ENCODE data around the gene PCDHB14. TPM values are rescaled to one million over a fixed set of nuclear protein-coding genes. Genes with fewer than 3 reads are reported as not detected.
"Not testable (repeated sequence)": the region's sequence is repeated elsewhere in the genome, so short reads cannot be mapped to it uniquely, and the experiment has no call there.

Gene PCDHB14
- total RNA-seq, 6 donors from 2014 or later, result 1.3 to 5.2 (median 2.7) TPM

DNA sequence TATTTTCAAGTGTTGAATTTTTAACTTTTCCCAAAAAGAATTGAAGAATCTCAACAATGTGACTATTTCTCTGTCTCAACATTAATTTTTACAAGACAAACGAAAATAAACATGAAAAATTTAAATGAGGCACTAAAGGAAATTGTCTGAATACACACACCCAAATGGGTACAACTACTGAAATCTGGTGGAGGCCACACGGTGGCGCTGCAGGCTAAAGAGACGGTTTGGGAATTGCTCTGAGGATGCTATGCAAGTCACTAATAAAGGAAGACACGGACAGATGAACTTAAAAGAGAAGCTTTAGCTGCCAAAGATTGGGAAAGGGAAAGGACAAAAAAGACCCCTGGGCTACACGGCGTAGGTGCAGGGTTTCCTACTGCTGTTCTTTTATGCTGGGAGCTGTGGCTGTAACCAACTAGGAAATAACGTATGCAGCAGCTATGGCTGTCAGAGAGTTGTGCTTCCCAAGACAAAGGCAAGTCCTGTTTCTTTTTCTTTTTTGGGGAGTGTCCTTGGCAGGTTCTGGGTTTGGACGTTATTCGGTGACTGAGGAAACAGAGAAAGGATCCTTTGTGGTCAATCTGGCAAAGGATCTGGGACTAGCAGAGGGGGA, 30.9 kb upstream of the PCDHB14 start, which contains the start of gene PCDHB10:
Gene PCDHB10 (plus strand): TSS at position 244 of the 616 bp plus-strand sequence. CDS start 200 bp downstream, at position 444.
- no peak for TF ChIP-seq EP300 (IDR thresholded peaks at IDR 0.05)
- TF ChIP-seq POLR2A (IDR thresholded peaks at IDR 0.05), result no peak
- TF ChIP-seq, protein P1, sequence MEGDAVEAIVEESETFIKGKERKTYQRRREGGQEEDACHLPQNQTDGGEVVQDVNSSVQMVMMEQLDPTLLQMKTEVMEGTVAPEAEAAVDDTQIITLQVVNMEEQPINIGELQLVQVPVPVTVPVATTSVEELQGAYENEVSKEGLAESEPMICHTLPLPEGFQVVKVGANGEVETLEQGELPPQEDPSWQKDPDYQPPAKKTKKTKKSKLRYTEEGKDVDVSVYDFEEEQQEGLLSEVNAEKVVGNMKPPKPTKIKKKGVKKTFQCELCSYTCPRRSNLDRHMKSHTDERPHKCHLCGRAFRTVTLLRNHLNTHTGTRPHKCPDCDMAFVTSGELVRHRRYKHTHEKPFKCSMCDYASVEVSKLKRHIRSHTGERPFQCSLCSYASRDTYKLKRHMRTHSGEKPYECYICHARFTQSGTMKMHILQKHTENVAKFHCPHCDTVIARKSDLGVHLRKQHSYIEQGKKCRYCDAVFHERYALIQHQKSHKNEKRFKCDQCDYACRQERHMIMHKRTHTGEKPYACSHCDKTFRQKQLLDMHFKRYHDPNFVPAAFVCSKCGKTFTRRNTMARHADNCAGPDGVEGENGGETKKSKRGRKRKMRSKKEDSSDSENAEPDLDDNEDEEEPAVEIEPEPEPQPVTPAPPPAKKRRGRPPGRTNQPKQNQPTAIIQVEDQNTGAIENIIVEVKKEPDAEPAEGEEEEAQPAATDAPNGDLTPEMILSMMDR (IDR thresholded peaks at IDR 0.05), result peak in 2 of 6 experiments; percentile 8 to 20
- no peak for TF ChIP-seq POLR2AphosphoS5 (IDR thresholded peaks at IDR 0.05)
- DNase-seq, result no peak
- 7 to 12% methylated on average over 8 to 10 of the region's 10 CpGs for WGBS, 2 donors

GRCh38 chr5:141194332-141194731, 28.8 kb upstream of the PCDHB14 start:
- H3K9me3 ChIP-seq, result peaks cover 29 to 59% (median 37%) of the 10 kb centered on the region in 4 donors
- not testable (repeated sequence) for H3K36me3 ChIP-seq; H3K27ac ChIP-seq; H3K27me3 ChIP-seq; H3K4me3 ChIP-seq; H3K4me1 ChIP-seq; ATAC-seq (ENCODE audit: low FRiP score in 2 of 2)
- DNase-seq, result peak in 1 of 2 donors; percentile 45
- WGBS, 2 donors, result 28 to 40% methylated on average over 3 to 7 of the region's 37 CpGs

More for the DNA sequence above, 30.9 kb upstream of the PCDHB14 start, which contains the start of gene PCDHB10:
- no peaks in the 10 kb centered on the region for H3K4me1 ChIP-seq
- H3K27me3 ChIP-seq, result no peaks in the 10 kb centered on the region
- no peak for ATAC-seq (ENCODE audit: low FRiP score in 2 of 2)
- no peak within 1 kb of the TSS for H3K27ac ChIP-seq
- no peaks in the 10 kb centered on the region for H3K36me3 ChIP-seq
- peaks cover 21 to 70% (median 34%) of the 10 kb centered on the region in 4 donors for H3K9me3 ChIP-seq
- no peak within 1 kb of the TSS for H3K4me3 ChIP-seq

DNA sequence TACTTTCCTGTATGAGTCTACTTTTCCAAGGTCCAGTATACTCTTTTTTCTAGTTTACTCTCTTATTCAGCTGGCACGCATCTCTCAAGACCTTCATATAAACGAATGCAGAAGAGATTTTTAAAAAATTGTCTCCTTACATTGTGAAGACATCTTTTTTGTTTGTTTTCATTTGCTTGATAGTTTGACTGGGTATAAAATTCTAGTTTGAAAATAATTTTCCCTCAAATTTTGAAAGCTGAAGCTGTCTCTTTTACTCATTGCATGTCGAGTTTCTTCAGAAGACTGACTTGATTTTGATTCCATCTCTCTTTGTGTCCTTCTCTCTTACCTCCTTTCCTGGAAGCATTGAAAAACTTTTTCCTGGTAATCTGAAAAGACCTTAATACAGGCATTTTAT, 26.8 kb upstream of the PCDHB14 start:
- no peaks in the 10 kb centered on the region for H3K4me1 ChIP-seq
- no peak for TF ChIP-seq POLR2A (IDR thresholded peaks at IDR 0.05)
- TF ChIP-seq, protein P1 (IDR thresholded peaks at IDR 0.05), result no peak
- no peak for TF ChIP-seq EP300 (IDR thresholded peaks at IDR 0.05)
- no peak for TF ChIP-seq POLR2AphosphoS5 (IDR thresholded peaks at IDR 0.05)
- DNase-seq (no peak), ATAC-seq (ENCODE audit: low FRiP score in 2 of 2) (no peak)
- peaks cover 25 to 64% (median 48%) of the 10 kb centered on the region in 4 donors for H3K9me3 ChIP-seq
- H3K36me3 ChIP-seq, result no peaks in the 10 kb centered on the region
- WGBS, 2 donors, result 44 to 55% methylated on average over 3 of the region's 3 CpGs
- H3K27ac ChIP-seq, result no peak overlapping the region
- H3K27me3 ChIP-seq, result no peaks in the 10 kb centered on the region
- H3K4me3 ChIP-seq, result no peak overlapping the region

- Histone ChIP-seq H3K27ac (no peak within 1 kb of the TSS), H3K36me3 (no peaks in the 10 kb centered on the region), H3K4me3 (peak within 1 kb of the TSS in 1 of 4 donors; percentile 6), H3K4me1 (no peaks in the 10 kb centered on the region), H3K27me3 (no peaks in the 10 kb centered on the region), H3K9me3 (peaks cover 36 to 59% (median 57%) of the 10 kb centered on the region in 4 donors)
- 34 to 44% methylated on average over 21 of the region's 21 CpGs for WGBS, 2 donors
- TF ChIP-seq POLR2AphosphoS5 (IDR thresholded peaks at IDR 0.05) (no peak), EP300 (IDR thresholded peaks at IDR 0.05) (no peak), POLR2A (IDR thresholded peaks at IDR 0.05) (no peak)
- TF ChIP-seq, protein P1 (IDR thresholded peaks at IDR 0.05), result no peak
- no peak for ATAC-seq (ENCODE audit: low FRiP score in 2 of 2)
- no peak for DNase-seq
Measured at GRCh38 chr5:141199359-141200235, 23.5 kb upstream of the PCDHB14 start, which contains the start of gene PCDHB11. PCDHB11 (plus strand) TSS chr5:141199627; CDS start chr5:141199775, 148 bp downstream.

DNA sequence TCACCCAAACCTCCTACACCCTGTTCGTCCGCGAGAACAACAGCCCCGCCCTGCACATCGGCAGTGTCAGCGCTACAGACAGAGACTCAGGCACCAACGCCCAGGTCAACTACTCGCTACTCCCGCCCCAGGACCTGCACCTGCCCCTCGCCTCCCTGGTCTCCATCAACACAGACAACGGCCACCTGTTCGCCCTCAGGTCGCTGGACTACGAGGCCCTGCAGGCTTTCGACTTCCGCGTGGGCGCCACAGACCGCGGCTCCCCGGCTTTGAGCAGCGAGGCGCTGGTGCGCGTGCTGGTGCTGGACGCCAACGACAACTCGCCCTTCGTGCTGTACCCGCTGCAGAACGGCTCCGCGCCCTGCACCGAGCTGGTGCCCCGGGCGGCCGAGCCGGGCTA, 22.0 kb upstream of the PCDHB14 start:
- not testable (repeated sequence) for H3K4me1 ChIP-seq; H3K4me3 ChIP-seq; ATAC-seq (ENCODE audit: low FRiP score in 2 of 2); H3K27me3 ChIP-seq; H3K36me3 ChIP-seq; H3K27ac ChIP-seq
- 30 to 33% methylated on average over 9 to 13 of the region's 38 CpGs for WGBS, 2 donors
- H3K9me3 ChIP-seq, result peaks cover 25 to 57% (median 50%) of the 10 kb centered on the region in 4 donors
- DNase-seq, result peak in 1 of 2 donors; percentile 69

DNA sequence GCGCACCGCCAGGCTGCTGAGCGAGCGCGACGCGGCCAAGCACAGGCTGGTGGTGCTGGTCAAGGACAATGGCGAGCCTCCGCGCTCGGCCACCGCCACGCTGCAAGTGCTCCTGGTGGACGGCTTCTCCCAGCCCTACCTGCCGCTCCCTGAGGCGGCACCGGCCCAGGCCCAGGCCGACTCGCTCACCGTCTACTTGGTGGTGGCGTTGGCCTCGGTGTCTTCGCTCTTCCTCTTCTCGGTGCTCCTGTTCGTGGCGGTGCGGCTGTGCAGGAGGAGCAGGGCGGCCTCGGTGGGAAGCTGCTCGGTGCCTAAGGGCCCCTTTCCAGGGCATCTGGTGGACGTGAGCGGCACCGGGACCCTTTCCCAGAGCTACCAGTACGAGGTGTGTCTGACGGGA, 21.5 kb upstream of the PCDHB14 start:
- ATAC-seq (ENCODE audit: low FRiP score in 2 of 2); H3K4me3 ChIP-seq; H3K4me1 ChIP-seq; H3K27me3 ChIP-seq; H3K36me3 ChIP-seq; H3K27ac ChIP-seq: not testable (repeated sequence)
- peak in 1 of 2 donors; percentile 70 for DNase-seq
- H3K9me3 ChIP-seq, result peaks cover 24 to 55% (median 45%) of the 10 kb centered on the region in 4 donors
- 36 to 42% methylated on average over 7 to 17 of the region's 35 CpGs for WGBS, 2 donors

Data from upper lobe of left lung (tissue), 6 donors.